Measurements from ENCODE around the gene MID1. TPM values are rescaled to one million over a fixed set of nuclear protein-coding genes. Genes with fewer than 3 reads are reported as not detected.
"Not testable (repeated sequence)": the region's sequence is repeated elsewhere in the genome, so short reads cannot be mapped to it uniquely, and the experiment has no call there.

Gene MID1
- total RNA-seq, 3 donors from 2014 or later, result 6.9 to 18.9 (median 10.8) TPM

- no peak overlapping the region for H3K4me3 ChIP-seq
- H3K4me1 ChIP-seq, result no peaks in the 10 kb centered on the region
- peaks cover 0 to 22% of the 10 kb centered on the region in 2 donors for H3K9me3 ChIP-seq
- no peak for DNase-seq (ENCODE audit: low spot score in 2 of 2)
- intact Hi-C loops (cut with DNase I; ENCODE audit: low total_unique reads), result no loop called here
- H3K36me3 ChIP-seq, result no peaks in the 10 kb centered on the region
- H3K27ac ChIP-seq, result no peak overlapping the region
- TF ChIP-seq POLR2A (IDR thresholded peaks at IDR 0.05), result no peak
- TF ChIP-seq CTCF (IDR thresholded peaks at IDR 0.05), result no peak
- TF ChIP-seq POLR2AphosphoS5 (IDR thresholded peaks at IDR 0.05), result no peak
- peaks cover 0 to 7% of the 10 kb centered on the region in 2 donors for H3K27me3 ChIP-seq
Measured at GRCh38 chrX:10589098-10589497, 31.3 kb downstream of the MID1 start.

DNA sequence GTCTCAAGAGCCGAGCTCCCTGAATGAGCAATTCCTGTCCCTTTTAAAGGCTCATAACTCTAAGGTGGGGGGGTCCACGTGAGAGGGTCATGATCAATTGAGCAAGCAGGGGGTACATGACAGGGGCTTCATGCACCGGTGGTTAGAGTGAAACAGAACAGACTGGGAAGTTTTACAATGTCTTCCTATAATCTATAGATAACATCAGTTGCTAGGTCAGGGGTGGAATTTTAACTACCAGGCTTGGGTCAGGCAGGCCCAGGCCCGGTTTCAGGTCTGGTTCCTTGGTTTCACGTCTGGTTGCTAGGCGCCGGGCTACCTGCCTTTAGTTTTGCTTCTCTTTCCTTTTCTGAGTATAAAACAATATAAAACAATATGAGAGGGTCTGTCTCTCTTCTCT is 35.5 kb downstream of the MID1 start:
- H3K4me3 ChIP-seq; H3K36me3 ChIP-seq; H3K4me1 ChIP-seq; DNase-seq (ENCODE audit: low spot score in 2 of 2); H3K27me3 ChIP-seq; intact Hi-C loops (cut with DNase I; ENCODE audit: low total_unique reads); H3K27ac ChIP-seq: not testable (repeated sequence)
- peaks cover 5 to 22% of the 10 kb centered on the region in 2 donors for H3K9me3 ChIP-seq

DNA sequence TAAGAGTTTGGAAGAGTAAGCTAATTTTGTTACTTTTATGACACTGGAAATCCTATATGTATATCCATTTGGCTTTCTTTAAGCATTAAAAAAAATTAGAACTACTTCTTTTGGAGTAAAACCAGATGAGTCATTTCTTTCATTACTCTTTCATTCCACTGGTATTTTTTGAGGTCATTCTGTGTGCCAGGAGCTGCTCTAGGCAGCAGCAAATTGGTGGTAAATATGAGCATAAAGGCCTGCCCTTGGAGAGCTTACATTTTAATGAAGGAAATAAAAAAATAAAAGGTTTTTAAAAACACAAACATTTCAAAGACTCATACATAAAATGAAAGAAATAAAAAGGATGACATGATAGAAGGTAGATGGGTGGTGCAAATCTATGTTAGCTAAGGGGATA is 37.4 kb downstream of the MID1 start:
- DNase-seq (ENCODE audit: low spot score in 2 of 2), result no peak
- intact Hi-C loops (cut with DNase I; ENCODE audit: low total_unique reads), result no loop called here
- no peak overlapping the region for H3K4me3 ChIP-seq
- TF ChIP-seq POLR2AphosphoS5 (IDR thresholded peaks at IDR 0.05) (no peak), POLR2A (IDR thresholded peaks at IDR 0.05) (no peak), CTCF (IDR thresholded peaks at IDR 0.05) (no peak)
- no peaks in the 10 kb centered on the region for H3K4me1 ChIP-seq
- peaks cover 5 to 22% of the 10 kb centered on the region in 2 donors for H3K9me3 ChIP-seq
- H3K27me3 ChIP-seq, result no peaks in the 10 kb centered on the region
- H3K36me3 ChIP-seq, result no peaks in the 10 kb centered on the region
- no peak overlapping the region for H3K27ac ChIP-seq

DNA sequence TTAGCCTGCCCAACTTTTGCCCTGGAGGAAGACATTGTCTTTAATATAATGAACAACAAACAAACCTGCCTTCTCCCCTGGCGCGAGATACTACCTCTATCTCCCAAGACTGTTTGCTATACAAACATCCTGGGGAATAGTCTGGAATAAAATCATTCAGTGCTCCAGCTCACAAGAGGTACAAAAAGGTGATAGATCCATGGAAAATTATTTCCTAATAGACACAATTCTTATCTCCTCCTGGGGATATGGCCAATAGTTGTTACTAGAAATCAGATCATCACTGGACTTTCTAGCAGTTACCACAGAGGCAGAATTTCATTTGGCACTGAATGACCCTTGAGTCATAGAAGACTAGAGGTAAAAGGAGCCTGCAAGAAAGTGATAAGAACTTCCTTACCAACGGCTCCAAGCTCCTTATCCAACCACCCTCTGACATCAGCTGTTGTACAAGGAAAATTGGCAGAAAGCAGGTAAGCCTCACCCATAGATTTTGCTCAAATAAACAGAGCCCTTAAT is 38.1 kb downstream of the MID1 start:
- H3K27me3 ChIP-seq, result no peaks in the 10 kb centered on the region
- H3K4me3 ChIP-seq, result no peak overlapping the region
- TF ChIP-seq POLR2AphosphoS5 (IDR thresholded peaks at IDR 0.05), result no peak
- no peak for TF ChIP-seq POLR2A (IDR thresholded peaks at IDR 0.05)
- TF ChIP-seq CTCF (IDR thresholded peaks at IDR 0.05), result no peak
- H3K36me3 ChIP-seq, result no peaks in the 10 kb centered on the region
- H3K4me1 ChIP-seq, result no peaks in the 10 kb centered on the region
- intact Hi-C loops (cut with DNase I; ENCODE audit: low total_unique reads), result no loop called here
- no peak overlapping the region for H3K27ac ChIP-seq
- peaks cover 5 to 22% of the 10 kb centered on the region in 2 donors for H3K9me3 ChIP-seq
- no peak for DNase-seq (ENCODE audit: low spot score in 2 of 2)

- H3K36me3 ChIP-seq, result no peaks in the 10 kb centered on the region
- DNase-seq (ENCODE audit: low spot score in 2 of 2), result no peak
- intact Hi-C loops (cut with DNase I; ENCODE audit: low total_unique reads), result no loop called here
- no peak for TF ChIP-seq POLR2AphosphoS5 (IDR thresholded peaks at IDR 0.05)
- TF ChIP-seq CTCF (IDR thresholded peaks at IDR 0.05), result no peak
- no peak for TF ChIP-seq POLR2A (IDR thresholded peaks at IDR 0.05)
- peak overlapping the region in 1 of 3 donors; percentile 1 for H3K4me3 ChIP-seq
- H3K4me1 ChIP-seq, result no peaks in the 10 kb centered on the region
- peaks cover 2 to 5% of the 10 kb centered on the region in 2 donors for H3K9me3 ChIP-seq
- H3K27me3 ChIP-seq, result no peaks in the 10 kb centered on the region
- H3K27ac ChIP-seq, result peak overlapping the region; percentile 38 to 44
Measured at GRCh38 chrX:10579112-10580011, 41.0 kb downstream of the MID1 start.

Data from breast epithelium (tissue), 4 donors.